ENCODE measurements around the gene UNC80.

Gene UNC80

GRCh38 chr2:209805351-209805750 is 33.7 kb downstream of the UNC80 start:
- WGBS (ENCODE audit: insufficient coverage, insufficient read length) = no CpG with 5 or more reads among the region's 1 CpG
- H3K4me3 ChIP-seq (ENCODE audit: low read length) = no peak overlapping the region
- no peaks in the 10 kb centered on the region for H3K9me3 ChIP-seq (ENCODE audit: control insufficient read depth, insufficient read depth, low read length)
- no peaks in the 10 kb centered on the region for H3K27me3 ChIP-seq (ENCODE audit: control insufficient read depth, insufficient read depth, low read length)
- H3K4me1 ChIP-seq (ENCODE audit: control insufficient read depth, insufficient read depth, low read length) = no peaks in the 10 kb centered on the region
- H3K36me3 ChIP-seq (ENCODE audit: control insufficient read depth, insufficient read depth, low read length) = no peaks in the 10 kb centered on the region
- DNase-seq (ENCODE audit: low read depth, low spot score) = no peak
- no peak overlapping the region for H3K27ac ChIP-seq (ENCODE audit: low read length)

DNA sequence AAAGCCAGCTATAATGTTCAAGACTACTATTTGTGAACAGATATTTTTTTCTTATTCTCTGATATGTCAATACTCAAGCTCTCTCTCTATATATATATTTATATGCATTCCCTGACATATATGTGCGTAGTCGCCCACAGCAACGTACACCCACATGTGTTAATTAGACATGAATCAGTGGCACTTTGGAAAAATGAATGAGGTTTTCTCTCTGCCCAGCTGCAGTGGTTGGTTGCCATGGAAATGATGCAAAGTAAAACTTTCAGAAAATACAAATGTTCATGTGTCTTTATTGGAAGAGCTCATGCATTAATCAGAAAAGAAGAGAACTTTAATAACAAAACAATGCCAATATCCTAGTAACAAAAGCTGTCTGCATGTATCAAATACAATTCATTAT is 34.7 kb downstream of the UNC80 start:
- Histone ChIP-seq H3K4me3 (ENCODE audit: low read length) (no peak overlapping the region), H3K27ac (ENCODE audit: low read length) (no peak overlapping the region), H3K27me3 (ENCODE audit: control insufficient read depth, insufficient read depth, low read length) (no peaks in the 10 kb centered on the region), H3K4me1 (ENCODE audit: control insufficient read depth, insufficient read depth, low read length) (no peaks in the 10 kb centered on the region), H3K36me3 (ENCODE audit: control insufficient read depth, insufficient read depth, low read length) (no peaks in the 10 kb centered on the region), H3K9me3 (ENCODE audit: control insufficient read depth, insufficient read depth, low read length) (no peaks in the 10 kb centered on the region)
- no CpG with 5 or more reads among the region's 3 CpGs for WGBS (ENCODE audit: insufficient coverage, insufficient read length)
- DNase-seq (ENCODE audit: low read depth, low spot score) = no peak

- no CpG with 5 or more reads among the region's 24 CpGs for WGBS (ENCODE audit: insufficient coverage, insufficient read length)
- Histone ChIP-seq H3K36me3 (ENCODE audit: control insufficient read depth, insufficient read depth, low read length) (no peaks in the 10 kb centered on the region), H3K9me3 (ENCODE audit: control insufficient read depth, insufficient read depth, low read length) (no peaks in the 10 kb centered on the region), H3K4me3 (ENCODE audit: low read length) (no peak overlapping the region), H3K27ac (ENCODE audit: low read length) (no peak overlapping the region), H3K4me1 (ENCODE audit: control insufficient read depth, insufficient read depth, low read length) (no peaks in the 10 kb centered on the region; the same call in 1 of the 2 replicates), H3K27me3 (ENCODE audit: control insufficient read depth, insufficient read depth, low read length) (no peaks in the 10 kb centered on the region)
- DNase-seq (ENCODE audit: low read depth, low spot score) = no peak
Observed at GRCh38 chr2:209808521-209808920, 36.9 kb downstream of the UNC80 start.

DNA sequence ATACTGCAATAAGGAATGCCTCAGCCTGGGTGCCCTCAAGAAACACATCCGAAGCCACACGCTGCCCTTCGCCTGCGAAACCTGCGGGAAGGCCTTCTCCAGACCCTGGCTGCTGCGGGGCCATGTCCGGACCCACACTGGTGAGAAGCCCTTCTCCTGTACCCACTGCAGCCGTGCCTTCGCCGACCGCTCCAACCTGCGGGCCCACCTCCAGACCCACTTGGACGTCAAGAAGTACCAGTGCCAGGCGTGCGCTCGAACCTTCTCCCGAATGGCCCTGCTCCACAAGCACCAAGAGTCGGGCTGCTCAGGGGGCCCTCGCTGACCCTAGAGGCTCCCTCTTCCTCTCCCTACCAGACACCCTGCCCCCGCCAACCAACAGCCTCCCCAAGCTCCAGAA is 37.6 kb downstream of the UNC80 start:
- no CpG with 5 or more reads among the region's 20 CpGs for WGBS (ENCODE audit: insufficient coverage, insufficient read length)
- Histone ChIP-seq H3K27ac (ENCODE audit: low read length) (no peak overlapping the region), H3K27me3 (ENCODE audit: control insufficient read depth, insufficient read depth, low read length) (no peaks in the 10 kb centered on the region), H3K9me3 (ENCODE audit: control insufficient read depth, insufficient read depth, low read length) (no peaks in the 10 kb centered on the region), H3K36me3 (ENCODE audit: control insufficient read depth, insufficient read depth, low read length) (no peaks in the 10 kb centered on the region), H3K4me1 (ENCODE audit: control insufficient read depth, insufficient read depth, low read length) (no peaks in the 10 kb centered on the region; the same call in 1 of the 2 replicates), H3K4me3 (ENCODE audit: low read length) (no peak overlapping the region)
- no peak for DNase-seq (ENCODE audit: low read depth, low spot score)

DNA sequence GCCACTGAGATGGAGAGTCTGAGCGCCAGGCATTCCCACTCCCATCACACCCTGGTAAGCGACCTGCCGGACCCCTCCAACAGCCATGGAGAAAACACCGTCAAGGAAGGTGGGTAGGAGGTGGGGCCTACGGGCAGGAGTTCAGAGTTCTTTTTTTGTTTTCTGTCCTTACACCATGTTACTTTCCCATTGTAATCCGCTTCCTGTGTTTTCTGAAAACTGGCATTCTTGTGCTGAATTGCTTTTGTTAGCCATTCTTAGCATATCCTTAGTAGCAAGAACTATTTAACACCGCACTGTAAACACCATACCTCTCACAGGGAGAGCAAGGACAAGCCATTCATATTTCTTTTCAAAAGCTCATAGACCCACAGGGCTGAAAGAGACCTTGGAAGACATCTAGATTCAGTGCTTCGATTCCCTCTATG is 46.2 kb downstream of the UNC80 start:
- H3K36me3 ChIP-seq (ENCODE audit: control insufficient read depth, insufficient read depth, low read length) = no peaks in the 10 kb centered on the region
- WGBS (ENCODE audit: insufficient coverage, insufficient read length) = no CpG with 5 or more reads among the region's 8 CpGs
- H3K4me1 ChIP-seq (ENCODE audit: control insufficient read depth, insufficient read depth, low read length) = no peaks in the 10 kb centered on the region; the same call in 1 of the 2 replicates
- no peaks in the 10 kb centered on the region for H3K27me3 ChIP-seq (ENCODE audit: control insufficient read depth, insufficient read depth, low read length)
- no peak overlapping the region for H3K4me3 ChIP-seq (ENCODE audit: low read length)
- H3K27ac ChIP-seq (ENCODE audit: low read length) = no peak overlapping the region
- peak; percentile 64 for DNase-seq (ENCODE audit: low read depth, low spot score)
- H3K9me3 ChIP-seq (ENCODE audit: control insufficient read depth, insufficient read depth, low read length) = no peaks in the 10 kb centered on the region

GRCh38 chr2:209818939-209819338 is 47.3 kb downstream of the UNC80 start:
- no CpG with 5 or more reads among the region's 7 CpGs for WGBS (ENCODE audit: insufficient coverage, insufficient read length)
- no peaks in the 10 kb centered on the region for H3K9me3 ChIP-seq (ENCODE audit: control insufficient read depth, insufficient read depth, low read length)
- H3K4me1 ChIP-seq (ENCODE audit: control insufficient read depth, insufficient read depth, low read length) = no peaks in the 10 kb centered on the region
- H3K4me3 ChIP-seq (ENCODE audit: low read length) = no peak overlapping the region
- H3K27ac ChIP-seq (ENCODE audit: low read length) = no peak overlapping the region
- DNase-seq (ENCODE audit: low read depth, low spot score) = no peak
- H3K36me3 ChIP-seq (ENCODE audit: control insufficient read depth, insufficient read depth, low read length) = no peaks in the 10 kb centered on the region
- no peaks in the 10 kb centered on the region for H3K27me3 ChIP-seq (ENCODE audit: control insufficient read depth, insufficient read depth, low read length)

DNA sequence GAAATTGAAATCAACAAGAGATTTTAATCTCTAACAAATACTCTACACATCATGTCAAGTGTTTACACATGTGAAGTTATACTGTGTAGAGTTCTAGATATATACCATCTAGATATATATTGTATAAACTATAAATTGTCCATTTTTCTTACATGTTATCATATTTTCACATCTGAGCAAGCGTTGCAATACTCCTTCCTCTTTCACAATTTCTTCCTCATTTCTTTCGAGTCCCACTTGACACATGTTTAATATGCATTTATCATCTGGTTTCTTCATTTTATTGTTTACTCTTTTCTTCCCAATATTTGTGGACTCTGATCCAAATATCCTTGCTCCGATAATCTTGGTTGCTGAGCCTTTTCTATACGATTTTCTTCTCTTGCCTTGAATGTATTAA is 50.2 kb downstream of the UNC80 start:
- H3K27ac ChIP-seq (ENCODE audit: low read length) = no peak overlapping the region
- H3K4me3 ChIP-seq (ENCODE audit: low read length) = no peak overlapping the region
- WGBS (ENCODE audit: insufficient coverage, insufficient read length) = 100% methylated on average over 2 of the region's 4 CpGs
- H3K9me3 ChIP-seq (ENCODE audit: control insufficient read depth, insufficient read depth, low read length) = no peaks in the 10 kb centered on the region
- H3K4me1 ChIP-seq (ENCODE audit: control insufficient read depth, insufficient read depth, low read length) = no peaks in the 10 kb centered on the region
- no peaks in the 10 kb centered on the region for H3K36me3 ChIP-seq (ENCODE audit: control insufficient read depth, insufficient read depth, low read length)
- DNase-seq (ENCODE audit: low read depth, low spot score) = no peak
- no peaks in the 10 kb centered on the region for H3K27me3 ChIP-seq (ENCODE audit: control insufficient read depth, insufficient read depth, low read length)

DNA sequence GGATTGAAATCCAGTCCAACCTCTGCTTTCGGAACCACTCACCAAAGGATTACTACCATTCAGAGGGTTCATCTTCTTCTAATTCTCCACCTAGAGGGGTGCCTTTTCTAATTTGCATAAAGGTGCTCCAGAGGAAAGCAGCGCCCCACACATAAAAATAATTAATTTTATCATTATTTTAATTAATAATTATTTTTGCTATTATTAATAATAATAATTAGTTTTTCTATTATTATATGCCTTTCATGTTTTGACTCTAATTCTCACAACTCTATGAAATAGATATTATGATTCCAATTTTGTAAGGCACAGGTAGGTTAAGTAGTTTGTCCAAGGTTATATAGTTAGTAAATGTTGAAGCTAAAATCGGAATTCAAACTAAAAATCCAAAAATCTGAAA is 51.9 kb downstream of the UNC80 start:
- H3K4me3 ChIP-seq (ENCODE audit: low read length) = no peak overlapping the region
- DNase-seq (ENCODE audit: low read depth, low spot score) = no peak
- H3K27me3 ChIP-seq (ENCODE audit: control insufficient read depth, insufficient read depth, low read length) = no peaks in the 10 kb centered on the region
- H3K4me1 ChIP-seq (ENCODE audit: control insufficient read depth, insufficient read depth, low read length) = no peaks in the 10 kb centered on the region
- H3K36me3 ChIP-seq (ENCODE audit: control insufficient read depth, insufficient read depth, low read length) = no peaks in the 10 kb centered on the region
- no peak overlapping the region for H3K27ac ChIP-seq (ENCODE audit: low read length)
- no peaks in the 10 kb centered on the region for H3K9me3 ChIP-seq (ENCODE audit: control insufficient read depth, insufficient read depth, low read length)
- no CpG with 5 or more reads among the region's 3 CpGs for WGBS (ENCODE audit: insufficient coverage, insufficient read length)

GRCh38 chr2:209824391-209824790 is 52.8 kb downstream of the UNC80 start:
- no peaks in the 10 kb centered on the region for H3K4me1 ChIP-seq (ENCODE audit: control insufficient read depth, insufficient read depth, low read length)
- H3K36me3 ChIP-seq (ENCODE audit: control insufficient read depth, insufficient read depth, low read length) = no peaks in the 10 kb centered on the region
- WGBS (ENCODE audit: insufficient coverage, insufficient read length) = no CpG with 5 or more reads among the region's 1 CpG
- no peaks in the 10 kb centered on the region for H3K27me3 ChIP-seq (ENCODE audit: control insufficient read depth, insufficient read depth, low read length)
- no peak for DNase-seq (ENCODE audit: low read depth, low spot score)
- H3K4me3 ChIP-seq (ENCODE audit: low read length) = no peak overlapping the region
- H3K9me3 ChIP-seq (ENCODE audit: control insufficient read depth, insufficient read depth, low read length) = no peaks in the 10 kb centered on the region
- H3K27ac ChIP-seq (ENCODE audit: low read length) = no peak overlapping the region

- WGBS (ENCODE audit: insufficient coverage, insufficient read length) = no CpG with 5 or more reads among the region's 4 CpGs
- peaks cover 2% of the 10 kb centered on the region; the same call in 1 of the 2 replicates for H3K4me1 ChIP-seq (ENCODE audit: control insufficient read depth, insufficient read depth, low read length)
Observed at GRCh38 chr2:209830722-209831465, 59.3 kb downstream of the UNC80 start.

GRCh38 chr2:209834767-209835166 is 63.1 kb downstream of the UNC80 start:
- no CpG with 5 or more reads among the region's 5 CpGs for WGBS (ENCODE audit: insufficient coverage, insufficient read length)
- DNase-seq (ENCODE audit: low read depth, low spot score) = no peak

More at GRCh38 chr2:209830722-209831465, 59.3 kb downstream of the UNC80 start:
- no peaks in the 10 kb centered on the region for H3K9me3 ChIP-seq (ENCODE audit: control insufficient read depth, insufficient read depth, low read length)
- no peaks in the 10 kb centered on the region for H3K27me3 ChIP-seq (ENCODE audit: control insufficient read depth, insufficient read depth, low read length)
- no peaks in the 10 kb centered on the region for H3K36me3 ChIP-seq (ENCODE audit: control insufficient read depth, insufficient read depth, low read length)
- no peak for DNase-seq (ENCODE audit: low read depth, low spot score)
- no peak overlapping the region for H3K4me3 ChIP-seq (ENCODE audit: low read length)
- no peak overlapping the region for H3K27ac ChIP-seq (ENCODE audit: low read length)

More at GRCh38 chr2:209834767-209835166, 63.1 kb downstream of the UNC80 start:
- H3K9me3 ChIP-seq (ENCODE audit: control insufficient read depth, insufficient read depth, low read length) = no peaks in the 10 kb centered on the region
- no peak overlapping the region for H3K4me3 ChIP-seq (ENCODE audit: low read length)
- no peaks in the 10 kb centered on the region for H3K27me3 ChIP-seq (ENCODE audit: control insufficient read depth, insufficient read depth, low read length)
- H3K27ac ChIP-seq (ENCODE audit: low read length) = no peak overlapping the region
- H3K36me3 ChIP-seq (ENCODE audit: control insufficient read depth, insufficient read depth, low read length) = no peaks in the 10 kb centered on the region
- H3K4me1 ChIP-seq (ENCODE audit: control insufficient read depth, insufficient read depth, low read length) = peaks cover 2% of the 10 kb centered on the region; the same call in 1 of the 2 replicates

Measured in iPS DF 6.9 (cell line).